HepG2 (cell line): ENCODE data around the gene ANKRD65. TPM values are rescaled to one million over a fixed set of nuclear protein-coding genes. Genes with fewer than 3 reads are reported as not detected.

Experiments used
- ATF7-NPFF ChIP-seq: sonication (generic); formaldehyde crosslinking; IDR thresholded peaks from 2 replicates; pipeline ENCODE4 v1.8.1; 2023; ENCODE audit warnings: mild to moderate bottlenecking, low read depth, missing genetic modification reagents, moderate library complexity
- GMEB1 ChIP-seq: sonication (generic); formaldehyde crosslinking; IDR thresholded peaks from 2 replicates; pipeline ENCODE4 v1.5.1; 2020; ENCODE audit warnings: missing genetic modification reagents, mild to moderate bottlenecking, borderline replicate concordance
- HMG20B ChIP-seq: conservative IDR thresholded peaks from 2 replicates; pipeline ENCODE4 v1.6.1; 2016; ENCODE audit warnings: missing genetic modification reagents, missing compliant biosample characterization
- KIAA2018 ChIP-seq: sonication (generic); formaldehyde crosslinking; IDR thresholded peaks from 2 replicates; pipeline ENCODE4 v1.5.0; 2020; ENCODE audit warnings: mild to moderate bottlenecking, missing genetic modification reagents, borderline replicate concordance
- NR2F1 ChIP-seq, 2 experiments: fragments of 450-650 bp in 1 of 2; formaldehyde crosslinking in 1 of 2; IDR thresholded peaks; 2 replicates each; pipeline versions ENCODE4 v1.5.0 to v1.6.1; 2016 to 2020; ENCODE audit warnings: mild to moderate bottlenecking in 1 of 2, missing compliant biosample characterization in 1 of 2, missing genetic modification reagents in 1 of 2, moderate library complexity in 1 of 2
- SAFB2 ChIP-seq: sonication (generic); formaldehyde crosslinking; IDR thresholded peaks from 2 replicates; pipeline ENCODE4 v1.5.1; 2020; ENCODE audit warnings: missing genetic modification reagents, low read depth, mild to moderate bottlenecking, borderline replicate concordance
- ZMYM3 ChIP-seq: sonication (generic); formaldehyde crosslinking; IDR thresholded peaks from 2 replicates; pipeline ENCODE4 v1.5.1; 2020; ENCODE audit warnings: mild to moderate bottlenecking, missing genetic modification reagents
- ZNF280B ChIP-seq: sonication (generic); formaldehyde crosslinking; IDR thresholded peaks from 2 replicates; pipeline ENCODE4 v1.5.0; 2020; ENCODE audit warnings: missing genetic modification reagents, mild to moderate bottlenecking, borderline replicate concordance
- polyA plus RNA-seq, 8 experiments: library from polyadenylated mRNA; depleted of rRNA in 3 of 8; stranded (reverse) in 7 of 8; unstranded in 1 of 8; fragments of >200 nt; fragmentation: Illumina TruSeq in 4 of 8; extraction: Trizol in 4 of 8; gene quantifications; 2 replicates each; pipeline versions ENCODE4 v1.2.1 to v1.2.3, GENCODE V29; 2011 to 2016; ENCODE audit warnings: low read depth in 4 of 8, missing spikeins in 1 of 8, mixed read lengths in 1 of 8; ENCODE audit not compliant: insufficient read depth in 1 of 8
- total RNA-seq, 5 experiments: library from RNA; depleted of rRNA; stranded (reverse); fragments of >200 nt; fragmentation: Illumina TruSeq; extraction: Trizol; gene quantifications; 2 replicates each; pipeline ENCODE4 v1.2.3, GENCODE V29; 2016; ENCODE audit warnings: low read depth in 1 of 5
- TF ChIP-seq, protein P1 (sequence below): sonication (generic); formaldehyde crosslinking; IDR thresholded peaks from 2 replicates; pipeline ENCODE4 v1.9.0; 2022; ENCODE audit warnings: low read depth, missing genetic modification reagents
- TF ChIP-seq, protein P2 (sequence below): sonication (generic); formaldehyde crosslinking; IDR thresholded peaks from 2 replicates; pipeline ENCODE4 v1.8.0; 2022; ENCODE audit warnings: low read depth, missing genetic modification reagents

ANKRD65 gene
- total and polyA plus RNA-seq, 2 of the 13 experiments (the other 11 are each of a cell fraction or from before 2014, with no cell fraction given), result 12.1 to 30.1 TPM

GRCh38 chr1:1425753-1426495 lies 4.8 kb upstream of the ANKRD65 start (continued):
- peak; percentile 32; the same call in 1 of the 2 replicates for TF ChIP-seq GMEB1 (CRISPR knock-in tag)
- TF ChIP-seq SAFB2 (CRISPR knock-in tag), result 0 out of 2 replicates have a peak, but pooled peaks have one; percentile 58
- TF ChIP-seq, protein P1, sequence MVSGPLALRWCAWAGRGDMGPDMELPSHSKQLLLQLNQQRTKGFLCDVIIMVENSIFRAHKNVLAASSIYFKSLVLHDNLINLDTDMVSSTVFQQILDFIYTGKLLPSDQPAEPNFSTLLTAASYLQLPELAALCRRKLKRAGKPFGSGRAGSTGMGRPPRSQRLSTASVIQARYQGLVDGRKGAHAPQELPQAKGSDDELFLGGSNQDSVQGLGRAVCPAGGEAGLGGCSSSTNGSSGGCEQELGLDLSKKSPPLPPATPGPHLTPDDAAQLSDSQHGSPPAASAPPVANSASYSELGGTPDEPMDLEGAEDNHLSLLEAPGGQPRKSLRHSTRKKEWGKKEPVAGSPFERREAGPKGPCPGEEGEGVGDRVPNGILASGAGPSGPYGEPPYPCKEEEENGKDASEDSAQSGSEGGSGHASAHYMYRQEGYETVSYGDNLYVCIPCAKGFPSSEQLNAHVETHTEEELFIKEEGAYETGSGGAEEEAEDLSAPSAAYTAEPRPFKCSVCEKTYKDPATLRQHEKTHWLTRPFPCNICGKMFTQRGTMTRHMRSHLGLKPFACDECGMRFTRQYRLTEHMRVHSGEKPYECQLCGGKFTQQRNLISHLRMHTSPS, result peak; percentile 67
- peak; percentile 23; the same call in 1 of the 2 replicates for TF ChIP-seq ZMYM3 (CRISPR knock-in tag)
- TF ChIP-seq, protein P2, sequence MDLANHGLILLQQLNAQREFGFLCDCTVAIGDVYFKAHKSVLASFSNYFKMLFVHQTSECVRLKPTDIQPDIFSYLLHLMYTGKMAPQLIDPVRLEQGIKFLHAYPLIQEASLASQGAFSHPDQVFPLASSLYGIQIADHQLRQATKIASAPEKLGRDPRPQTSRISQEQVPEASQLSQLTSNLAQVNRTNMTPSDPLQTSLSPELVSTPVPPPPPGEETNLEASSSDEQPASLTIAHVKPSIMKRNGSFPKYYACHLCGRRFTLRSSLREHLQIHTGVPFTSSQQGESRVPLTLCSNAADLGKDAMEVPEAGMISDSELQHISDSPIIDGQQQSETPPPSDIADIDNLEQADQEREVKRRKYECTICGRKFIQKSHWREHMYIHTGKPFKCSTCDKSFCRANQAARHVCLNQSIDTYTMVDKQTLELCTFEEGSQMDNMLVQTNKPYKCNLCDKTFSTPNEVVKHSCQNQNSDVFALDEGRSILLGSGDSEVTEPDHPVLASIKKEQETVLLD, result no peak
- peak; percentile 27 to 52; a peak in 1 of 4 replicates for TF ChIP-seq NR2F1 (CRISPR knock-in tag; IDR thresholded peaks at IDR 0.05)
- TF ChIP-seq ZNF280B (CRISPR knock-in tag), result peak; percentile 44; the same call in 1 of the 2 replicates
- no peak for TF ChIP-seq KIAA2018 (CRISPR knock-in tag)
- TF ChIP-seq HMG20B, result no peak
- peak; percentile 74 for TF ChIP-seq ATF7-NPFF
